Heart left ventricle (tissue), 16 donors: ENCODE measurements around the gene CYTIP. TPM values are rescaled to one million over a fixed set of nuclear protein-coding genes. Genes with fewer than 3 reads are reported as not detected.
A peak's percentile ranks its signal among the peaks of the same experiment; 100 is the strongest.

Experiments used
- ATAC-seq, 4 donors: fragments of 200-7000 bp; cut with Tn5 transposase; one replicate each; pipeline ENCODE4 v1.9.1; 2020 to 2022; ENCODE audit warnings: moderate library complexity in 4 of 4, mild to moderate bottlenecking in 3 of 4, moderate number of reproducible peaks in 1 of 4
- DNase-seq, 5 donors: peaks; one replicate each; pipeline ENCODE4 v3.0.0-alpha.2; 2020
- H3K27ac ChIP-seq, 12 donors: fragments of 200-600 bp; sonication (generic) in 4 of 12; one replicate each; pipeline versions ENCODE4 v1.5.0 to v1.8.0; 2016 to 2022; ENCODE audit warnings: mild to moderate bottlenecking in 2 of 12
- H3K27me3 ChIP-seq, 9 donors: fragments of 200-600 bp; sonication (generic) in 2 of 9; one replicate each; pipeline versions ENCODE4 v1.5.1 to v1.8.0; 2016 to 2022; ENCODE audit warnings: mild to moderate bottlenecking in 3 of 9
- H3K36me3 ChIP-seq, 9 donors: fragments of 200-600 bp; sonication (generic) in 2 of 9; one replicate each; pipeline versions ENCODE4 v1.5.0 to v1.8.0; 2018 to 2022; ENCODE audit warnings: mild to moderate bottlenecking in 2 of 9
- H3K4me1 ChIP-seq, 12 donors: fragments of 200-600 bp; sonication (generic) in 4 of 12; one replicate each; pipeline versions ENCODE4 v1.5.0 to v1.8.0; 2016 to 2022; ENCODE audit warnings: mild to moderate bottlenecking in 3 of 12
- H3K4me3 ChIP-seq, 12 donors: fragments of 200-600 bp; sonication (generic) in 4 of 12; one replicate each; pipeline versions ENCODE4 v1.5.0 to v1.8.0; 2017 to 2022; ENCODE audit warnings: mild to moderate bottlenecking in 9 of 12, moderate library complexity in 4 of 12
- H3K9me3 ChIP-seq, 12 donors: fragments of 200-600 bp; sonication (generic) in 4 of 12; one replicate each; pipeline versions ENCODE4 v1.5.0 to v1.8.0; 2016 to 2022; ENCODE audit warnings: mild to moderate bottlenecking in 1 of 12
- POLR2A ChIP-seq, 2 donors: fragments of 450-650 bp; IDR thresholded peaks; one replicate each; pipeline ENCODE4 v1.6.1; 2017; ENCODE audit warnings: antibody characterized with exemption in 2 of 2, mild to moderate bottlenecking in 2 of 2, moderate library complexity in 2 of 2
- WGBS, 4 donors: extraction: QIAGEN DNeasy Blood & Tissue Kit in 2 of 4; methylation state at CpG; one replicate each; pipeline versions ENCODE4 v1.1.5 to v1.1.7; 2013 to 2018; 5-methylcytosine and 5-hydroxymethylcytosine counted together
- intact Hi-C, 10 donors: fragments of 100-400 bp; cut with DNase I; formaldehyde crosslinking; loops; one replicate each; pipeline versions ENCODE4 v1.11.1 to v1.14.2; 2022
- polyA plus RNA-seq, 2 donors: library from polyadenylated mRNA; stranded (reverse); fragments of 200-250 nt; gene quantifications; one replicate each; pipeline ENCODE4 v1.2.3, GENCODE V29; 2013
- total RNA-seq, 9 donors: library from RNA; depleted of rRNA in 2 of 9; stranded (reverse); fragments of >200 nt in 2 of 9; fragmentation: NEBNext Ultra II Directional in 3 of 9; extraction: Animal tissue kit (Norgen Biotek cat#: 25700) in 3 of 9; gene quantifications; one replicate each; pipeline versions ENCODE4 v1.1.0 to v1.2.4, GENCODE V29; 2016 to 2023
- TF ChIP-seq, protein P1 (sequence below), 12 donors: fragments of 200-600 bp; sonication (generic) in 4 of 12; IDR thresholded peaks; one replicate each; pipeline versions ENCODE4 v1.5.0 to v1.8.0; 2018 to 2022; ENCODE audit warnings: antibody characterized with exemption in 12 of 12, mild to moderate bottlenecking in 5 of 12
- donor health status: ischemic (EF 13 %, LVEDD 7.1; RV severe dilation, severe dysfunction).
- donor health status: healthy with polysubstance abuse.
- donor health status: DM: no; HTN: yes; CAD: no.
- donor health status: DM: no; HTN: no; CAD: no.
- donor health status: ischemic (EF 25% LVEDD 6.9; RV normal size, moderate dysfunction).
- donor health status: ischemic (EF 25% LVEDD 5.7; RV mildly dilated, moderate dysfunction).
- donor health status: healthy.
- donor health status: DM: yes; HTN: yes; CAD: no.
- donor health status: ischemic (EF 35%, LVEDD 5.7; RV mildly dilated, moderate dysfunction).
- donor health status: nonischemic (EF 11% LVEDD 7.7; RV severe dilation, severe dysfunction).
- donor health status: DM: yes; HTN: yes; CAD: no.
- donor health status: PGD.
- donor health status: ischemic (EF 29% LVEDD 5.4; RV normal size, mild dysfunction).
- donor health status: nonischemic (EF 23%, LVEDD 6.1; RV moderate dilation, normal function).

The CYTIP gene
- total and polyA plus RNA-seq, 11 donors, result 0.38 to 12.0 (median 1.4) TPM

DNA sequence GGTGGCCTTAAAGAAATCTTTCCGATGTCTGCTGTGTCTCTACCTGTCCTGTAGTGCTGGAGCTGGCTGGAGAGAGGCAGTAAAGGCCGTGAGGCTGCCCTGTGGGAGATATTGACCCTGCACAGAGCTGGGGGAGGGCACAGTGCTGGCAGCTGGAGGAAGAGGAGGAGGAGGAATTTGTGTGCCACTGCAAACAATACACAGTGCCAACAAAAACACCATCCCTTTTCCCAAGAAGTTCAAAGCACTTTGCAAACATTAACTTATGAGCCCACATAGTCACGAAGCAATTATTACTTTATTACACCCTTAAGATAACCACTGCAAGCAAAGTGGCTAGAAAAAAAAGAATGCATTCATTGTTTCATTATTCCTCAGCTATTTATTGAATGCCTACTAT lies 45.0 kb upstream of the CYTIP start:
- intact Hi-C loops, result loop anchor here in 3 of 10 donors (10.0 kb wide), 3 partner anchors 144 to 164 kb away; partner anchors contain the start of gene ERMN (in 1 of the 3)

GRCh38 chr2:157487747-157488146 lies 43.9 kb upstream of the CYTIP start:
- Histone ChIP-seq H3K27me3 (no peaks in the 10 kb centered on the region), H3K27ac (no peak overlapping the region), H3K4me1 (no peaks in the 10 kb centered on the region), H3K4me3 (no peak overlapping the region), H3K9me3 (no peaks in the 10 kb centered on the region), H3K36me3 (no peaks in the 10 kb centered on the region)
- ATAC-seq (no peak), DNase-seq (no peak)
- intact Hi-C loops, result loop anchor here in 3 of 10 donors (10.0 kb wide), 3 partner anchors 143 to 163 kb away; partner anchors contain the start of gene ERMN (in 1 of the 3)
- WGBS, 4 donors, result 68 to 85% (median 84%) methylated on average over 3 of the region's 3 CpGs
- no peak for TF ChIP-seq POLR2A (IDR thresholded peaks at IDR 0.05)
- TF ChIP-seq, protein P1, sequence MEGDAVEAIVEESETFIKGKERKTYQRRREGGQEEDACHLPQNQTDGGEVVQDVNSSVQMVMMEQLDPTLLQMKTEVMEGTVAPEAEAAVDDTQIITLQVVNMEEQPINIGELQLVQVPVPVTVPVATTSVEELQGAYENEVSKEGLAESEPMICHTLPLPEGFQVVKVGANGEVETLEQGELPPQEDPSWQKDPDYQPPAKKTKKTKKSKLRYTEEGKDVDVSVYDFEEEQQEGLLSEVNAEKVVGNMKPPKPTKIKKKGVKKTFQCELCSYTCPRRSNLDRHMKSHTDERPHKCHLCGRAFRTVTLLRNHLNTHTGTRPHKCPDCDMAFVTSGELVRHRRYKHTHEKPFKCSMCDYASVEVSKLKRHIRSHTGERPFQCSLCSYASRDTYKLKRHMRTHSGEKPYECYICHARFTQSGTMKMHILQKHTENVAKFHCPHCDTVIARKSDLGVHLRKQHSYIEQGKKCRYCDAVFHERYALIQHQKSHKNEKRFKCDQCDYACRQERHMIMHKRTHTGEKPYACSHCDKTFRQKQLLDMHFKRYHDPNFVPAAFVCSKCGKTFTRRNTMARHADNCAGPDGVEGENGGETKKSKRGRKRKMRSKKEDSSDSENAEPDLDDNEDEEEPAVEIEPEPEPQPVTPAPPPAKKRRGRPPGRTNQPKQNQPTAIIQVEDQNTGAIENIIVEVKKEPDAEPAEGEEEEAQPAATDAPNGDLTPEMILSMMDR (IDR thresholded peaks at IDR 0.05), result no peak

More for the DNA sequence above, 45.0 kb upstream of the CYTIP start:
- H3K27me3 ChIP-seq, result no peaks in the 10 kb centered on the region
- H3K9me3 ChIP-seq, result no peaks in the 10 kb centered on the region
- no peak overlapping the region for H3K27ac ChIP-seq
- no peak overlapping the region for H3K4me3 ChIP-seq
- TF ChIP-seq, protein P1 (IDR thresholded peaks at IDR 0.05), result no peak
- TF ChIP-seq POLR2A (IDR thresholded peaks at IDR 0.05), result no peak
- 56 to 65% (median 60%) methylated on average over 3 of the region's 3 CpGs for WGBS, 4 donors
- DNase-seq (no peak), ATAC-seq (peak in 3 of 4 donors; percentile 29 to 61 (median 44))
- no peaks in the 10 kb centered on the region for H3K4me1 ChIP-seq
- H3K36me3 ChIP-seq, result no peaks in the 10 kb centered on the region

DNA sequence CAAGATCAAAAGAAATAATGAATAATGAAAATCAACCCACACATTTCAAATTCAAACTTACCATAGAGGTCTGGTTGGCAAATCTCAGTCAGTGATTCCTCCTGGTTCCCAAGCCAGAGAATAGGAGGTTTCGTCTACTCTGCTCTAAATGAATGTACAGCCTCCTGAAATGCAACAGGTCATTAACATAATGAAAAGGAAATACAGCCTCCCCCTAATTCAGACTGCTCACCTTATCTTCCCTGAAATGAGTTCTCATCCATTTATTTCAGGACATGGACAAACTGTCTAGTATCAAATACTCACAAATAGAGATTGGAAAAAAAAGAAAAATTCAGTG lies 43.4 kb upstream of the CYTIP start:
- intact Hi-C loops, result loop anchor here in 3 of 10 donors (10.0 kb wide), 3 partner anchors 142 to 162 kb away; partner anchors contain the start of gene ERMN (in 1 of the 3)
- 71 to 80% (median 75%) methylated on average over 1 of the region's 1 CpG for WGBS, 4 donors

GRCh38 chr2:157486596-157487270 lies 42.8 kb upstream of the CYTIP start:
- no peaks in the 10 kb centered on the region for H3K36me3 ChIP-seq
- 74 to 87% (median 81%) methylated on average over 4 of the region's 4 CpGs for WGBS, 4 donors
- no peak for DNase-seq
- H3K4me1 ChIP-seq, result no peaks in the 10 kb centered on the region
- no peaks in the 10 kb centered on the region for H3K9me3 ChIP-seq
- H3K27ac ChIP-seq, result no peak overlapping the region
- TF ChIP-seq POLR2A (IDR thresholded peaks at IDR 0.05), result no peak
- TF ChIP-seq, protein P1 (IDR thresholded peaks at IDR 0.05), result no peak
- no peak for ATAC-seq
- intact Hi-C loops, result loop anchor here in 3 of 10 donors (10.0 kb wide), 3 partner anchors 142 to 162 kb away; partner anchors contain the start of gene ERMN (in 1 of the 3)
- no peak overlapping the region for H3K4me3 ChIP-seq
- H3K27me3 ChIP-seq, result no peaks in the 10 kb centered on the region

More for the DNA sequence above, 43.4 kb upstream of the CYTIP start:
- Histone ChIP-seq H3K9me3 (no peaks in the 10 kb centered on the region), H3K4me3 (no peak overlapping the region), H3K27ac (no peak overlapping the region), H3K4me1 (no peaks in the 10 kb centered on the region), H3K27me3 (no peaks in the 10 kb centered on the region), H3K36me3 (no peaks in the 10 kb centered on the region)
- ATAC-seq (no peak), DNase-seq (no peak)
- TF ChIP-seq POLR2A (IDR thresholded peaks at IDR 0.05), result no peak
- TF ChIP-seq, protein P1 (IDR thresholded peaks at IDR 0.05), result no peak
